ENCODE data around the gene P3H4.
A peak's percentile ranks its signal among the peaks of the same experiment; 100 is the strongest.
"Not testable (repeated sequence)": the region's sequence is repeated elsewhere in the genome, so short reads cannot be mapped to it uniquely, and the experiment has no call there.

The P3H4 gene

GRCh38 chr17:41794540-41794975 is 17.2 kb downstream of the P3H4 start:
- no peak for DNase-seq (ENCODE audit: low spot score)

- no peak for DNase-seq (ENCODE audit: low spot score)
These were observed 17.8 kb downstream of the P3H4 start for GRCh38 chr17:41793784-41794539.

- no peak for DNase-seq (ENCODE audit: low spot score)
These were observed 18.6 kb downstream of the P3H4 start for GRCh38 chr17:41792845-41793783.

GRCh38 chr17:41787021-41787418 is 24.7 kb downstream of the P3H4 start:
- no peak for DNase-seq (ENCODE audit: low spot score)

GRCh38 chr17:41786227-41787020 is 25.3 kb downstream of the P3H4 start, which contains the start of gene JUP:
Gene JUP (minus strand): TSS chr17:41786711. CDS start chr17:41771854, 14,857 bp downstream.
- DNase-seq (ENCODE audit: low spot score) = peak; percentile 85

- DNase-seq (ENCODE audit: low spot score) = no peak
These were observed 25.9 kb downstream of the P3H4 start for GRCh38 chr17:41785859-41786226.

- no peak for DNase-seq (ENCODE audit: low spot score)
These were observed 26.5 kb downstream of the P3H4 start for GRCh38 chr17:41785091-41785858.

GRCh38 chr17:41784207-41784744 is 27.5 kb downstream of the P3H4 start:
- no peak for DNase-seq (ENCODE audit: low spot score)

GRCh38 chr17:41782142-41782541 is 29.6 kb downstream of the P3H4 start:
- no peak for DNase-seq (ENCODE audit: low spot score)

GRCh38 chr17:41781404-41782110 is 30.2 kb downstream of the P3H4 start:
- DNase-seq (ENCODE audit: low spot score) = no peak

GRCh38 chr17:41779954-41780353 is 31.8 kb downstream of the P3H4 start:
- no peak for DNase-seq (ENCODE audit: low spot score)

GRCh38 chr17:41777574-41778188 is 34.1 kb downstream of the P3H4 start:
- no peak for DNase-seq (ENCODE audit: low spot score)

GRCh38 chr17:41777157-41777573 is 34.6 kb downstream of the P3H4 start:
- no peak for DNase-seq (ENCODE audit: low spot score)

GRCh38 chr17:41776262-41776900 is 35.4 kb downstream of the P3H4 start:
- DNase-seq (ENCODE audit: low spot score) = not testable (repeated sequence)

GRCh38 chr17:41775394-41776226 is 36.1 kb downstream of the P3H4 start:
- DNase-seq (ENCODE audit: low spot score) = no peak

- DNase-seq (ENCODE audit: low spot score) = no peak
These were observed 38.0 kb downstream of the P3H4 start for GRCh38 chr17:41773731-41774193.

GRCh38 chr17:41773190-41773588 is 38.6 kb downstream of the P3H4 start:
- DNase-seq (ENCODE audit: low spot score) = no peak

- no peak for DNase-seq (ENCODE audit: low spot score)
These were observed 39.1 kb downstream of the P3H4 start for GRCh38 chr17:41772586-41773189.
